ENCODE measurements around the gene TMEM52.

DNA sequence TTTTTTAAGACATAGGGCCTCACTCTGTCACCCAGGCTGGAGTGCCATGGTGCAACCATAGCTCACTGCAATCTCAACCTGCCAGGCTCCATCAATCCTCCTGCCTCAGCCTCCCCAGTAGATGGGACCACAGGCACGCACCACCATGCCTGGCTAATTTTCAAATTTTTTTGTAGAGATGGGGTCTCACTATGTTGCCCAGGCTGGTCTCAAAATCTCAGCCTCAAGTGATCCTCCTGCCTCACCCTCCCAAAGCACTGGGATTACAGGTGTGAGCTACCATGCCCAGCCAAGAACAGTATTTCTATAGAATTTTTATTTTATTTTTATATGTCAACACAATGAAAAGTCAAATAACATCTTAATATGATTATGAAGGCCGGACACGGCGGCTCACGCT is 39.1 kb downstream of the TMEM52 start:
- TF ChIP-seq EP300 (IDR thresholded peaks at IDR 0.05; ENCODE audit: low read length) (no peak), POLR2A (conservative IDR thresholded peaks at IDR 0.05) (no peak), POU5F1 (IDR thresholded peaks at IDR 0.05; ENCODE audit: borderline replicate concordance, low read depth, low read length, partially characterized antibody) (no peak), KAT2B (IDR thresholded peaks at IDR 0.05; ENCODE audit: low read depth, low read length) (no peak), SREBF2 (CRISPR knock-in tag; IDR thresholded peaks at IDR 0.05) (no peak), SP1 (CRISPR knock-in tag; IDR thresholded peaks at IDR 0.05) (no peak), TCF7L2 (IDR thresholded peaks at IDR 0.05; ENCODE audit: low read depth, low read length) (no peak), ZNF224 (CRISPR knock-in tag; IDR thresholded peaks at IDR 0.05) (no peak)
- TF ChIP-seq, protein P1, sequence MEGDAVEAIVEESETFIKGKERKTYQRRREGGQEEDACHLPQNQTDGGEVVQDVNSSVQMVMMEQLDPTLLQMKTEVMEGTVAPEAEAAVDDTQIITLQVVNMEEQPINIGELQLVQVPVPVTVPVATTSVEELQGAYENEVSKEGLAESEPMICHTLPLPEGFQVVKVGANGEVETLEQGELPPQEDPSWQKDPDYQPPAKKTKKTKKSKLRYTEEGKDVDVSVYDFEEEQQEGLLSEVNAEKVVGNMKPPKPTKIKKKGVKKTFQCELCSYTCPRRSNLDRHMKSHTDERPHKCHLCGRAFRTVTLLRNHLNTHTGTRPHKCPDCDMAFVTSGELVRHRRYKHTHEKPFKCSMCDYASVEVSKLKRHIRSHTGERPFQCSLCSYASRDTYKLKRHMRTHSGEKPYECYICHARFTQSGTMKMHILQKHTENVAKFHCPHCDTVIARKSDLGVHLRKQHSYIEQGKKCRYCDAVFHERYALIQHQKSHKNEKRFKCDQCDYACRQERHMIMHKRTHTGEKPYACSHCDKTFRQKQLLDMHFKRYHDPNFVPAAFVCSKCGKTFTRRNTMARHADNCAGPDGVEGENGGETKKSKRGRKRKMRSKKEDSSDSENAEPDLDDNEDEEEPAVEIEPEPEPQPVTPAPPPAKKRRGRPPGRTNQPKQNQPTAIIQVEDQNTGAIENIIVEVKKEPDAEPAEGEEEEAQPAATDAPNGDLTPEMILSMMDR (IDR thresholded peaks at IDR 0.05 in 2 of 3, conservative IDR thresholded peaks at IDR 0.05 in 1 of 3; ENCODE audit: insufficient read depth in 2 of 3, low read depth in 1 of 3, low read length in 3 of 3) = no peak
- TF ChIP-seq, protein P2, sequence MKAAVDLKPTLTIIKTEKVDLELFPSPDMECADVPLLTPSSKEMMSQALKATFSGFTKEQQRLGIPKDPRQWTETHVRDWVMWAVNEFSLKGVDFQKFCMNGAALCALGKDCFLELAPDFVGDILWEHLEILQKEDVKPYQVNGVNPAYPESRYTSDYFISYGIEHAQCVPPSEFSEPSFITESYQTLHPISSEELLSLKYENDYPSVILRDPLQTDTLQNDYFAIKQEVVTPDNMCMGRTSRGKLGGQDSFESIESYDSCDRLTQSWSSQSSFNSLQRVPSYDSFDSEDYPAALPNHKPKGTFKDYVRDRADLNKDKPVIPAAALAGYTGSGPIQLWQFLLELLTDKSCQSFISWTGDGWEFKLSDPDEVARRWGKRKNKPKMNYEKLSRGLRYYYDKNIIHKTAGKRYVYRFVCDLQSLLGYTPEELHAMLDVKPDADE (conservative IDR thresholded peaks at IDR 0.05; ENCODE audit: control insufficient read depth, low read depth, low read length) = no peak

Data from K562 (cell line).